ENCODE measurements around the gene GNPTG.

- TF ChIP-seq CTCF (IDR thresholded peaks at IDR 0.05), result no peak
- TF ChIP-seq POLR2A (IDR thresholded peaks at IDR 0.05), result no peak
Measured at GRCh38 chr16:1338855-1339675, 12.7 kb upstream of the GNPTG start.
